ENCODE data around the gene ZEB2. TPM values are rescaled to one million over a fixed set of nuclear protein-coding genes. Genes with fewer than 3 reads are reported as not detected.
A peak's percentile ranks its signal among the peaks of the same experiment; 100 is the strongest.

The ZEB2 gene
- total RNA-seq, 4 donors from 2014 or later: 12.4 to 149 (median 29.9) TPM

DNA sequence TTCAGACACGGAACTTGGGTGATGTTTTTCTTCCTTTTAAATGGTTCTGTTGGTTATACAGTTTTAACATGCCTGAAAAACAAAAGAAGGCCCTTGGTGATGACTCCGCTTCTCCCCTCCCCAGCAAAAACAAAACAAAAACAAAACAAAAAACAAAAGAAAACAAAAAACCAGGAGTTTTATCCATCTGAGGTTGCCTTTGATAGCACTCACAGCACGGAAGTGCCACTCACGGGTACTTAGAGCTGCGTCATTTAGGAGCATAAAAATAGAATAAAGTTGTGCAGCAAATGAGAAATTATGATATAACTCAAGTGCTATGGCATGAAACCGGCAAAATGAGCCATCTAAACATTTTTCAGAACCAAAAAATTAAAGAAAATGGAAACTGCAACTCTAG is 57.7 kb downstream of the ZEB2 start:
- H3K27me3 ChIP-seq: no peaks in the 10 kb centered on the region
- H3K4me3 ChIP-seq: no peak overlapping the region
- TF ChIP-seq, protein P1, sequence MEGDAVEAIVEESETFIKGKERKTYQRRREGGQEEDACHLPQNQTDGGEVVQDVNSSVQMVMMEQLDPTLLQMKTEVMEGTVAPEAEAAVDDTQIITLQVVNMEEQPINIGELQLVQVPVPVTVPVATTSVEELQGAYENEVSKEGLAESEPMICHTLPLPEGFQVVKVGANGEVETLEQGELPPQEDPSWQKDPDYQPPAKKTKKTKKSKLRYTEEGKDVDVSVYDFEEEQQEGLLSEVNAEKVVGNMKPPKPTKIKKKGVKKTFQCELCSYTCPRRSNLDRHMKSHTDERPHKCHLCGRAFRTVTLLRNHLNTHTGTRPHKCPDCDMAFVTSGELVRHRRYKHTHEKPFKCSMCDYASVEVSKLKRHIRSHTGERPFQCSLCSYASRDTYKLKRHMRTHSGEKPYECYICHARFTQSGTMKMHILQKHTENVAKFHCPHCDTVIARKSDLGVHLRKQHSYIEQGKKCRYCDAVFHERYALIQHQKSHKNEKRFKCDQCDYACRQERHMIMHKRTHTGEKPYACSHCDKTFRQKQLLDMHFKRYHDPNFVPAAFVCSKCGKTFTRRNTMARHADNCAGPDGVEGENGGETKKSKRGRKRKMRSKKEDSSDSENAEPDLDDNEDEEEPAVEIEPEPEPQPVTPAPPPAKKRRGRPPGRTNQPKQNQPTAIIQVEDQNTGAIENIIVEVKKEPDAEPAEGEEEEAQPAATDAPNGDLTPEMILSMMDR (IDR thresholded peaks at IDR 0.05): no peak
- no peak for TF ChIP-seq POLR2A (IDR thresholded peaks at IDR 0.05)
- no peaks in the 10 kb centered on the region for H3K36me3 ChIP-seq
- H3K4me1 ChIP-seq: no peaks in the 10 kb centered on the region
- peak overlapping the region in 1 of 4 donors; percentile 29 for H3K27ac ChIP-seq
- no peaks in the 10 kb centered on the region for H3K9me3 ChIP-seq
- no peak for DNase-seq

DNA sequence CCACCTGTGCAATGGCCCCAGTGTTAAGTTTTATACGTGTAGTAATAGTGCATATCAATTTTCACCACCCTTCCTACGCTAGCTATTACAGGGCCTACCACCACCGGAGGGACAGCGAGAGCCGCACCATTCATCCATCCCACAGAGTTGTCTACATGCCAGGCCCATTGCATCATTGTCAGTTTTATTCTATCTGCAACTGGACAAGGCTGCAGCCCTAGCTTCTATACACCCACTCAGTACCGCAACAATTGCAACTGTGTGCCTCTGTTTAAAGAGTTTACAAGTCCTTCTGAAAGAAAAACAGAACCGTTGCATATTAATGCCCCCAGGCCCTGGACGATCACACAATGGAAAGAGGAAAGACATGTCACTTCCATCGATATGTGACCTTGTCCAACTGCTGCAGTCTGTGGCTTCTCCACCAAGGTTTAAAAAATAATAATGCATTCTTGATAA is 58.6 kb downstream of the ZEB2 start:
- TF ChIP-seq, protein P1 (IDR thresholded peaks at IDR 0.05): no peak
- TF ChIP-seq POLR2A (IDR thresholded peaks at IDR 0.05): no peak
- peaks cover 0 to 3% (median 0%) of the 10 kb centered on the region in 4 donors for H3K4me1 ChIP-seq
- H3K27ac ChIP-seq: peak overlapping the region in 2 of 4 donors; percentile 29 to 30

GRCh38 chr2:144460727-144461307 is 59.1 kb downstream of the ZEB2 start:
- H3K4me1 ChIP-seq: peaks cover 0 to 4% (median 0%) of the 10 kb centered on the region in 4 donors
- H3K27ac ChIP-seq: peak overlapping the region in 1 of 4 donors; percentile 36
- TF ChIP-seq, protein P1 (IDR thresholded peaks at IDR 0.05): no peak
- no peak for TF ChIP-seq POLR2A (IDR thresholded peaks at IDR 0.05)
- no peaks in the 10 kb centered on the region for H3K9me3 ChIP-seq
- H3K27me3 ChIP-seq: no peaks in the 10 kb centered on the region
- no peak for DNase-seq
- H3K36me3 ChIP-seq: no peaks in the 10 kb centered on the region
- no peak overlapping the region for H3K4me3 ChIP-seq

More for the DNA sequence above, 58.6 kb downstream of the ZEB2 start:
- peak in 1 of 3 donors; percentile 57 for DNase-seq
- Histone ChIP-seq H3K27me3 (no peaks in the 10 kb centered on the region), H3K36me3 (no peaks in the 10 kb centered on the region), H3K9me3 (no peaks in the 10 kb centered on the region), H3K4me3 (no peak overlapping the region)

GRCh38 chr2:144459937-144460336 is 60.0 kb downstream of the ZEB2 start:
- Histone ChIP-seq H3K4me1 (peaks cover 0 to 4% (median 2%) of the 10 kb centered on the region in 4 donors), H3K27ac (peak overlapping the region; percentile 7 to 36 (median 20))

GRCh38 chr2:144459286-144459685 is 60.6 kb downstream of the ZEB2 start:
- Histone ChIP-seq H3K4me1 (peaks cover 0 to 7% (median 2%) of the 10 kb centered on the region in 4 donors), H3K27ac (peak overlapping the region in 3 of 4 donors; percentile 7 to 36 (median 25)), H3K4me3 (no peak overlapping the region), H3K27me3 (no peaks in the 10 kb centered on the region), H3K9me3 (no peaks in the 10 kb centered on the region), H3K36me3 (no peaks in the 10 kb centered on the region)
- DNase-seq: no peak
- TF ChIP-seq POLR2A (IDR thresholded peaks at IDR 0.05): no peak
- TF ChIP-seq, protein P1 (IDR thresholded peaks at IDR 0.05): no peak

More at GRCh38 chr2:144459937-144460336, 60.0 kb downstream of the ZEB2 start:
- no peak for DNase-seq
- TF ChIP-seq, protein P1 (IDR thresholded peaks at IDR 0.05): no peak
- no peak for TF ChIP-seq POLR2A (IDR thresholded peaks at IDR 0.05)
- Histone ChIP-seq H3K9me3 (no peaks in the 10 kb centered on the region), H3K27me3 (no peaks in the 10 kb centered on the region), H3K4me3 (no peak overlapping the region), H3K36me3 (no peaks in the 10 kb centered on the region)
